MCF 10A (cell line): Measurements from ENCODE around the gene LRRC19. TPM values are rescaled to one million over a fixed set of nuclear protein-coding genes. Genes with fewer than 3 reads are reported as not detected.

ENCODE experiments used
- BruUV-seq: library from RNA; stranded (reverse); fragments of 400-500 nt; replicated peaks from 2 replicates; lab custom pipeline; 2021; lab: Mats Ljungman, UMichigan
- CTCF ChIA-PET: fragments of 300-600 bp; sonication (Branson Sonifier 250); formaldehyde crosslinking; extraction: SDS; loops from one replicate; lab custom pipeline; 2021; ENCODE audit warnings: antibody characterized with exemption, inconsistent platforms; lab: Yijun Ruan, JAX
- POLR2A ChIA-PET: fragments of 300-600, 350-650 bp; sonication (Branson Sonifier 250); formaldehyde crosslinking; extraction: SDS; loops from one replicate; lab custom pipeline; 2020; ENCODE audit warnings: antibody characterized with exemption, inconsistent platforms; lab: Yijun Ruan, JAX
- DNase-seq: peaks from one replicate; pipeline ENCODE4 v3.0.0-alpha.2; 2018; ENCODE audit not compliant: unreplicated experiment
- H3K27ac Mint-ChIP-seq: one replicate; pipeline ENCODE4 v1.8.0; 2022; ENCODE audit warnings: mild to moderate bottlenecking, low read depth, mixed read lengths; ENCODE audit not compliant: unreplicated experiment
- H3K27me3 Mint-ChIP-seq: one replicate; pipeline ENCODE4 v1.8.0; 2022; ENCODE audit warnings: mixed read lengths; ENCODE audit not compliant: insufficient read depth, unreplicated experiment
- H3K36me3 Mint-ChIP-seq: one replicate; pipeline ENCODE4 v1.8.0; 2022; ENCODE audit warnings: mild to moderate bottlenecking, moderate library complexity, mixed read lengths; ENCODE audit not compliant: insufficient read depth, unreplicated experiment
- H3K4me1 Mint-ChIP-seq: one replicate; pipeline ENCODE4 v1.8.0; 2022; ENCODE audit warnings: mixed read lengths; ENCODE audit not compliant: insufficient read depth, unreplicated experiment
- H3K4me3 Mint-ChIP-seq: one replicate; pipeline ENCODE4 v1.8.0; 2022; ENCODE audit warnings: mild to moderate bottlenecking, moderate library complexity, mixed read lengths; ENCODE audit not compliant: unreplicated experiment
- H3K9me3 Mint-ChIP-seq: one replicate; pipeline ENCODE4 v1.8.0; 2022; ENCODE audit warnings: mixed read lengths; ENCODE audit not compliant: unreplicated experiment
- intact Hi-C: fragments of 100-400 bp; cut with micrococcal nuclease; formaldehyde crosslinking; loops from 2 replicates; pipeline ENCODE4 v1.14.1; 2022
- total RNA-seq: library from RNA; stranded (reverse); gene quantifications from 2 replicates; pipeline ENCODE4 v1.2.3, GENCODE V29; 2022
- TF ChIP-seq, protein P1 (sequence below): fragments of 200-600 bp; IDR thresholded peaks from one replicate; pipeline ENCODE4 v1.8.0; 2022; ENCODE audit warnings: antibody characterized with exemption, mild to moderate bottlenecking; ENCODE audit not compliant: unreplicated experiment

The LRRC19 gene
- total RNA-seq, 1 experiment from 2014 or later, result not detected

GRCh38 chr9:27019589-27019988, 14.1 kb upstream of the LRRC19 start:
- BruUV-seq, result no TSS peak
- POLR2A ChIA-PET, result interaction anchor here (0.7 kb wide), 1 partner anchor 94 kb away, joined by 3 read pairs; no protein-coding TSS in a partner anchor
- Mint-ChIP-seq H3K4me1 (no peaks in the 10 kb centered on the region), H3K4me3 (no peak overlapping the region), H3K27me3 (no peaks in the 10 kb centered on the region), H3K36me3 (peaks cover 45% of the 10 kb centered on the region), H3K9me3 (no peaks in the 10 kb centered on the region), H3K27ac (no peak overlapping the region)
- CTCF ChIA-PET, result interaction anchor here (0.6 to 1.1 kb wide), 3 partner anchors 12 to 41 kb away, joined by 3 to 5 read pairs (median 4); no protein-coding TSS in a partner anchor
- intact Hi-C loops, result no loop called here
- TF ChIP-seq, protein P1, sequence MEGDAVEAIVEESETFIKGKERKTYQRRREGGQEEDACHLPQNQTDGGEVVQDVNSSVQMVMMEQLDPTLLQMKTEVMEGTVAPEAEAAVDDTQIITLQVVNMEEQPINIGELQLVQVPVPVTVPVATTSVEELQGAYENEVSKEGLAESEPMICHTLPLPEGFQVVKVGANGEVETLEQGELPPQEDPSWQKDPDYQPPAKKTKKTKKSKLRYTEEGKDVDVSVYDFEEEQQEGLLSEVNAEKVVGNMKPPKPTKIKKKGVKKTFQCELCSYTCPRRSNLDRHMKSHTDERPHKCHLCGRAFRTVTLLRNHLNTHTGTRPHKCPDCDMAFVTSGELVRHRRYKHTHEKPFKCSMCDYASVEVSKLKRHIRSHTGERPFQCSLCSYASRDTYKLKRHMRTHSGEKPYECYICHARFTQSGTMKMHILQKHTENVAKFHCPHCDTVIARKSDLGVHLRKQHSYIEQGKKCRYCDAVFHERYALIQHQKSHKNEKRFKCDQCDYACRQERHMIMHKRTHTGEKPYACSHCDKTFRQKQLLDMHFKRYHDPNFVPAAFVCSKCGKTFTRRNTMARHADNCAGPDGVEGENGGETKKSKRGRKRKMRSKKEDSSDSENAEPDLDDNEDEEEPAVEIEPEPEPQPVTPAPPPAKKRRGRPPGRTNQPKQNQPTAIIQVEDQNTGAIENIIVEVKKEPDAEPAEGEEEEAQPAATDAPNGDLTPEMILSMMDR, result no peak
- DNase-seq, result peak; percentile 11

GRCh38 chr9:27003426-27004077, 1.9 kb downstream of the LRRC19 start:
- Mint-ChIP-seq H3K27ac (no peak overlapping the region), H3K4me1 (no peaks in the 10 kb centered on the region), H3K36me3 (peaks cover 5% of the 10 kb centered on the region), H3K27me3 (no peaks in the 10 kb centered on the region), H3K9me3 (no peaks in the 10 kb centered on the region), H3K4me3 (no peak overlapping the region)
- no peak for DNase-seq
- ChIA-PET POLR2A (no interaction called here), CTCF (no interaction called here)
- TF ChIP-seq, protein P1, result no peak
- intact Hi-C loops, result no loop called here
- BruUV-seq, result no TSS peak

DNA sequence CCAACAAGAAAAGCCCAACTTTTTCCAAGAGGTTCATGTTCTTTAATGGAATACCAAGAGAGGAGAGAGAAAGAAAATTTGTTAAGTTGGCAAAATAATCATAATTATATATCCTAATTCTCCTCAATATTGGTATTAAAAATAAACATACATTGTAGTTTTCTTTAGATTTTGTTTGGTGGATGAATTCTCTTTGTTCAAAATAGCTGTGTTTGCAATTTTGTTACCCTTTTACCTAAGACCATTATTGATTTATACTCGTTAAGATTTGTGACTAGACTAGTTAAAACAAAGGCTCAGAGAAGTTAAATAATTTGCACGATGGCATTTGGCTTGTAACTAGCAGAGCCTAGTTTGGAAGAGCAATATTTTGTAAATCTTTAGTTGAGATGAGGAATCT, 9.7 kb downstream of the LRRC19 start:
- peaks cover 36% of the 10 kb centered on the region for H3K36me3 Mint-ChIP-seq
- DNase-seq, result no peak
- H3K27ac Mint-ChIP-seq, result no peak overlapping the region
- BruUV-seq, result no TSS peak
- CTCF ChIA-PET, result interaction anchor here (1.1 kb wide), 1 partner anchor 21 kb away, joined by 3 read pairs; no protein-coding TSS in a partner anchor
- H3K4me3 Mint-ChIP-seq, result no peak overlapping the region
- intact Hi-C loops, result no loop called here
- no peaks in the 10 kb centered on the region for H3K4me1 Mint-ChIP-seq
- POLR2A ChIA-PET, result interaction anchor here (2.0 kb wide), 1 partner anchor 16 kb away, joined by 5 read pairs; no protein-coding TSS in a partner anchor
- TF ChIP-seq, protein P1, result no peak
- no peaks in the 10 kb centered on the region for H3K27me3 Mint-ChIP-seq
- no peaks in the 10 kb centered on the region for H3K9me3 Mint-ChIP-seq

GRCh38 chr9:26983340-26983739, 22.1 kb downstream of the LRRC19 start:
- no peaks in the 10 kb centered on the region for H3K4me1 Mint-ChIP-seq
- H3K27ac Mint-ChIP-seq, result no peak overlapping the region
- H3K36me3 Mint-ChIP-seq, result peaks cover 77% of the 10 kb centered on the region
- intact Hi-C loops, result no loop called here
- H3K9me3 Mint-ChIP-seq, result no peaks in the 10 kb centered on the region
- ChIA-PET CTCF (no interaction called here), POLR2A (interaction anchor here (1.6 kb wide), 1 partner anchor 16 kb away, joined by 4 read pairs; no protein-coding TSS in a partner anchor)
- BruUV-seq, result no TSS peak
- DNase-seq, result no peak
- TF ChIP-seq, protein P1, result no peak
- H3K27me3 Mint-ChIP-seq, result no peaks in the 10 kb centered on the region
- no peak overlapping the region for H3K4me3 Mint-ChIP-seq
